Measurements from ENCODE around the gene TACC2. TPM values are rescaled to one million over a fixed set of nuclear protein-coding genes. Genes with fewer than 3 reads are reported as not detected.

The TACC2 gene
- total and polyA plus RNA-seq, 2 experiments from 2014 or later = 30.8 to 35.9 TPM

- H3K9me2 ChIP-seq (ENCODE audit: insufficient read depth) = peaks cover 8% of the 10 kb centered on the region; the same call in 1 of the 2 replicates
- Mint-ChIP-seq H3K36me3 (ENCODE audit: low read depth) (no peaks in the 10 kb centered on the region), H3K4me1 (peaks cover 5% of the 10 kb centered on the region), H3K9me3 (no peaks in the 10 kb centered on the region), H3K27ac (no peak overlapping the region), H3K27me3 (ENCODE audit: insufficient read depth, low read depth, poor library complexity) (peaks cover 6% of the 10 kb centered on the region), H3K4me3 (no peak overlapping the region)
- H2AFZ ChIP-seq = no peak overlapping the region
- H3K27me3 ChIP-seq (ENCODE audit: insufficient read depth) = no peaks in the 10 kb centered on the region
- H3K4me2 ChIP-seq = no peak overlapping the region
- H3F3A ChIP-seq (replicated peaks; ENCODE audit: low read depth) = no peaks in the 10 kb centered on the region
- H3K36me3 ChIP-seq (ENCODE audit: insufficient read depth) = no peaks in the 10 kb centered on the region
- no peak overlapping the region for H3K27ac ChIP-seq (ENCODE audit: low read depth)
- DNase-seq (ENCODE audit: low spot score) = no peak
- H3K4me1 ChIP-seq (ENCODE audit: insufficient read depth) = no peaks in the 10 kb centered on the region
- TF ChIP-seq EZH2 (IDR thresholded peaks at IDR 0.05; ENCODE audit: low read depth, unreplicated experiment) (no peak), EZH2phosphoT487 (IDR thresholded peaks at IDR 0.05; ENCODE audit: unreplicated experiment) (no peak), CREB1 (CRISPR knock-in tag; IDR thresholded peaks at IDR 0.05; ENCODE audit: low read depth) (no peak), CTCF (conservative IDR thresholded peaks at IDR 0.05; ENCODE audit: low read depth in 2 of 2) (no peak)
- ATAC-seq = no peak
- H4K20me1 ChIP-seq (replicated peaks; ENCODE audit: insufficient read depth) = no peaks in the 10 kb centered on the region
- no peak overlapping the region for H3K4me3 ChIP-seq
- H3K79me2 ChIP-seq (replicated peaks; ENCODE audit: insufficient read depth) = no peaks in the 10 kb centered on the region
Measured at GRCh38 chr10:122277526-122278136, 288.7 kb downstream of the TACC2 start.

GRCh38 chr10:122279725-122280141 lies 290.8 kb downstream of the TACC2 start:
- H3K4me3 ChIP-seq = no peak overlapping the region
- no peak overlapping the region for H3K27ac ChIP-seq (ENCODE audit: low read depth)
- no peaks in the 10 kb centered on the region for H3K36me3 Mint-ChIP-seq (ENCODE audit: low read depth)
- H4K20me1 ChIP-seq (replicated peaks; ENCODE audit: insufficient read depth) = no peaks in the 10 kb centered on the region
- DNase-seq (ENCODE audit: low spot score) (peak; percentile 83), ATAC-seq (peak; percentile 87)
- peak; percentile 85 to 93 for TF ChIP-seq CTCF (conservative IDR thresholded peaks at IDR 0.05; ENCODE audit: low read depth in 2 of 2)
- no peak for TF ChIP-seq ZNF462 (CRISPR knock-in tag; IDR thresholded peaks at IDR 0.05)
- H3K27ac Mint-ChIP-seq = no peak overlapping the region
- no peaks in the 10 kb centered on the region for H3K79me2 ChIP-seq (replicated peaks; ENCODE audit: insufficient read depth)
- H3K27me3 Mint-ChIP-seq (ENCODE audit: insufficient read depth, low read depth, poor library complexity) = peaks cover 4% of the 10 kb centered on the region
- H3K4me1 ChIP-seq (ENCODE audit: insufficient read depth) = no peaks in the 10 kb centered on the region
- H2AFZ ChIP-seq = no peak overlapping the region; the same call in 1 of the 2 replicates
- H3F3A ChIP-seq (replicated peaks; ENCODE audit: low read depth) = no peaks in the 10 kb centered on the region
- no peaks in the 10 kb centered on the region for H3K36me3 ChIP-seq (ENCODE audit: insufficient read depth)
- no peaks in the 10 kb centered on the region for H3K27me3 ChIP-seq (ENCODE audit: insufficient read depth)
- H3K9me2 ChIP-seq (ENCODE audit: insufficient read depth) = no peaks in the 10 kb centered on the region
- H3K9me3 Mint-ChIP-seq = no peaks in the 10 kb centered on the region
- H3K4me1 Mint-ChIP-seq = peaks cover 11% of the 10 kb centered on the region
- no peak overlapping the region for H3K4me3 Mint-ChIP-seq
- no peak overlapping the region for H3K4me2 ChIP-seq
